Bronchial epithelial cell (primary cell): ENCODE results near the gene PFKFB3. TPM values are rescaled to one million over a fixed set of nuclear protein-coding genes. Genes with fewer than 3 reads are reported as not detected.

Experiments used
- DNase-seq: peaks from one replicate; pipeline ENCODE4 v3.0.0-alpha.2; 2010; ENCODE audit warnings: low read depth
- FAIRE-seq: peaks from 2 replicates; lab custom pipeline; 2011; peaks lifted over from hg19 to GRCh38; lab: Jason Lieb, UNC
- H3K27me3 ChIP-seq: 2 replicates; pipeline ENCODE4 v1.5.1; 2011; ENCODE audit warnings: low read length; ENCODE audit not compliant: control insufficient read depth, insufficient read depth
- H3K36me3 ChIP-seq: 2 replicates; pipeline ENCODE4 v1.5.1; 2011; ENCODE audit warnings: low read length; ENCODE audit not compliant: control insufficient read depth, insufficient read depth
- H3K4me3 ChIP-seq: 2 replicates; pipeline ENCODE4 v1.5.1; 2011; ENCODE audit warnings: mild to moderate bottlenecking, low read depth, low read length, control low read depth
- CTCF ChIP-seq: IDR thresholded peaks from 2 replicates; pipeline ENCODE4 v1.5.1; 2011; ENCODE audit warnings: mild to moderate bottlenecking, moderate library complexity, low read length, control low read depth, inconsistent platforms; ENCODE audit not compliant: insufficient read depth, severe bottlenecking
- total RNA-seq: library from RNA; depleted of rRNA; stranded (reverse); fragments of >200 nt; gene quantifications from 2 replicates; pipeline ENCODE4 v1.2.1, GENCODE V29; 2014

PFKFB3 gene
- total RNA-seq, 1 donor from 2014 or later, result 18.7 TPM

DNA sequence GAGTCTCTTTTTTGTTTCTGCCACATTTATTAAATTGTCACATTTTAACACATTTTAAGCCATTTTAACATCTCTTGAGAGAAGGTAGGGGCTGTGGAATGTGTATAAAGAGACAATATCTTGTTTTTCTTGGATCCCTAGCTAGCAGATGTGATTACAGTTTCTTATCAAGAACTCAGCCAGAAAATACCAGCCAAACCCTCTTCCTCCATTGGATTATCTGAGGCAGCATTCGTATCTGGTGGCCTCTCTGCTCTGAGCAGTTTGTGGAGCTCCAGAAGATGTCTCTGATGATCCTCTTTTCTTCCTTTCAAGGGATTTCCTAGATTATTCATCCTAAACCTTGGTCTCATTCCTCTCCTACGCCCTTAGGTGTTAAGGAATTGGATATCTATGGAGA lies 35.3 kb upstream of the PFKFB3 start:
- FAIRE-seq, result no peak
- no peak for TF ChIP-seq CTCF

GRCh38 chr10:6168084-6168483 lies 34.6 kb upstream of the PFKFB3 start:
- TF ChIP-seq CTCF, result no peak
- Histone ChIP-seq H3K4me3 (no peak overlapping the region), H3K36me3 (peaks cover 12% of the 10 kb centered on the region), H3K27me3 (no peaks in the 10 kb centered on the region)
- FAIRE-seq, result no peak
- no peak for DNase-seq

More for the DNA sequence above, 35.3 kb upstream of the PFKFB3 start:
- no peak for DNase-seq
- Histone ChIP-seq H3K27me3 (no peaks in the 10 kb centered on the region), H3K36me3 (peaks cover 10% of the 10 kb centered on the region), H3K4me3 (no peak overlapping the region)

GRCh38 chr10:6170638-6171037 lies 32.1 kb upstream of the PFKFB3 start:
- TF ChIP-seq CTCF, result no peak
- Histone ChIP-seq H3K27me3 (no peaks in the 10 kb centered on the region), H3K36me3 (peaks cover 12% of the 10 kb centered on the region), H3K4me3 (no peak overlapping the region)
- DNase-seq (no peak), FAIRE-seq (no peak)

- no peak for DNase-seq
- no peak for TF ChIP-seq CTCF
- no peaks in the 10 kb centered on the region for H3K27me3 ChIP-seq
- FAIRE-seq, result no peak
- H3K36me3 ChIP-seq, result peaks cover 8% of the 10 kb centered on the region
- no peak overlapping the region for H3K4me3 ChIP-seq
Measured at GRCh38 chr10:6171881-6172695, 30.6 kb upstream of the PFKFB3 start.

- H3K36me3 ChIP-seq, result peaks cover 6% of the 10 kb centered on the region
- FAIRE-seq, result no peak
- no peaks in the 10 kb centered on the region for H3K27me3 ChIP-seq
- TF ChIP-seq CTCF, result no peak
- H3K4me3 ChIP-seq, result no peak overlapping the region
- no peak for DNase-seq
Measured at GRCh38 chr10:6173203-6173602, 29.5 kb upstream of the PFKFB3 start.
